Measurements from ENCODE around the gene PSMB3.

PSMB3 gene

GRCh38 chr17:38704606-38705522, 47.7 kb upstream of the PSMB3 start, which contains the start of gene MLLT6:
Gene MLLT6, plus strand, starts transcription at chr17:38705273. Its CDS starts 360 bp downstream, at chr17:38705633.
- TF ChIP-seq EZH2phosphoT487 (IDR thresholded peaks at IDR 0.05; ENCODE audit: borderline replicate concordance, low read length) (no peak), CTCF (IDR thresholded peaks at IDR 0.05; ENCODE audit: low read depth, low read length, poor library complexity, severe bottlenecking) (no peak)
- Histone ChIP-seq H3K4me2 (ENCODE audit: low read length) (peak within 1 kb of the TSS; percentile 97), H3K36me3 (ENCODE audit: control insufficient read depth, low read length) (peaks cover 42% of the 10 kb centered on the region), H4K20me1 (ENCODE audit: control insufficient read depth, insufficient read depth, low read depth, low read length) (peaks cover 7% of the 10 kb centered on the region), H3K79me2 (ENCODE audit: control insufficient read depth, low read length) (peaks cover 44% of the 10 kb centered on the region), H3F3A (ENCODE audit: control insufficient read depth, insufficient read depth) (peaks cover 36% of the 10 kb centered on the region), H3K9me3 (ENCODE audit: control insufficient read depth, insufficient read depth, low read length) (no peaks in the 10 kb centered on the region), H3K4me3 (ENCODE audit: low read length) (peak within 1 kb of the TSS; percentile 97), H3K4me1 (ENCODE audit: control insufficient read depth, low read length) (peaks cover 48% of the 10 kb centered on the region), H3K9me2 (replicated peaks; ENCODE audit: control insufficient read depth, low read length) (no peaks in the 10 kb centered on the region), H3K27ac (ENCODE audit: low read depth, low read length) (peak within 1 kb of the TSS; percentile 91), H3K27me3 (ENCODE audit: control insufficient read depth, low read length) (no peaks in the 10 kb centered on the region)

GRCh38 chr17:38705523-38705802, 47.1 kb upstream of the PSMB3 start:
- H3K36me3 ChIP-seq (ENCODE audit: control insufficient read depth, low read length), result peaks cover 48% of the 10 kb centered on the region
- peaks cover 7% of the 10 kb centered on the region for H4K20me1 ChIP-seq (ENCODE audit: control insufficient read depth, insufficient read depth, low read depth, low read length)
- peaks cover 44% of the 10 kb centered on the region for H3K4me1 ChIP-seq (ENCODE audit: control insufficient read depth, low read length)
- H3K79me2 ChIP-seq (ENCODE audit: control insufficient read depth, low read length), result peaks cover 44% of the 10 kb centered on the region
- H3K27me3 ChIP-seq (ENCODE audit: control insufficient read depth, low read length), result no peaks in the 10 kb centered on the region
- no peak for TF ChIP-seq CTCF (IDR thresholded peaks at IDR 0.05; ENCODE audit: low read depth, low read length, poor library complexity, severe bottlenecking)
- no peak for TF ChIP-seq EZH2phosphoT487 (IDR thresholded peaks at IDR 0.05; ENCODE audit: borderline replicate concordance, low read length)
- peak overlapping the region; percentile 97 for H3K4me3 ChIP-seq (ENCODE audit: low read length)
- H3K9me2 ChIP-seq (replicated peaks; ENCODE audit: control insufficient read depth, low read length), result no peaks in the 10 kb centered on the region
- H3K9me3 ChIP-seq (ENCODE audit: control insufficient read depth, insufficient read depth, low read length), result no peaks in the 10 kb centered on the region
- H3K4me2 ChIP-seq (ENCODE audit: low read length), result peak overlapping the region; percentile 77
- peaks cover 32% of the 10 kb centered on the region for H3F3A ChIP-seq (ENCODE audit: control insufficient read depth, insufficient read depth)
- H3K27ac ChIP-seq (ENCODE audit: low read depth, low read length), result peak overlapping the region; percentile 58

GRCh38 chr17:38705803-38706504, 46.6 kb upstream of the PSMB3 start:
- Histone ChIP-seq H3K4me3 (ENCODE audit: low read length) (peak overlapping the region; percentile 97), H3K9me2 (replicated peaks; ENCODE audit: control insufficient read depth, low read length) (no peaks in the 10 kb centered on the region), H4K20me1 (ENCODE audit: control insufficient read depth, insufficient read depth, low read depth, low read length) (peaks cover 7% of the 10 kb centered on the region), H3F3A (ENCODE audit: control insufficient read depth, insufficient read depth) (peaks cover 28% of the 10 kb centered on the region), H3K79me2 (ENCODE audit: control insufficient read depth, low read length) (peaks cover 44% of the 10 kb centered on the region), H3K27me3 (ENCODE audit: control insufficient read depth, low read length) (no peaks in the 10 kb centered on the region), H3K4me2 (ENCODE audit: low read length) (peak overlapping the region; percentile 77), H3K9me3 (ENCODE audit: control insufficient read depth, insufficient read depth, low read length) (no peaks in the 10 kb centered on the region), H3K36me3 (ENCODE audit: control insufficient read depth, low read length) (peaks cover 53% of the 10 kb centered on the region), H3K4me1 (ENCODE audit: control insufficient read depth, low read length) (peaks cover 39% of the 10 kb centered on the region), H3K27ac (ENCODE audit: low read depth, low read length) (peak overlapping the region; percentile 58)
- TF ChIP-seq CTCF (IDR thresholded peaks at IDR 0.05; ENCODE audit: low read depth, low read length, poor library complexity, severe bottlenecking), result no peak
